HG02870 (cell line): Measurements from ENCODE around the gene SLC38A10.

Experiments
- ATAC-seq: cut with Tn5 transposase; IDR thresholded peaks from one replicate; pipeline ENCODE4 v1.9.1; 2021; ENCODE audit warnings: mild to moderate bottlenecking, moderate library complexity; ENCODE audit not compliant: unreplicated experiment

SLC38A10 gene

DNA sequence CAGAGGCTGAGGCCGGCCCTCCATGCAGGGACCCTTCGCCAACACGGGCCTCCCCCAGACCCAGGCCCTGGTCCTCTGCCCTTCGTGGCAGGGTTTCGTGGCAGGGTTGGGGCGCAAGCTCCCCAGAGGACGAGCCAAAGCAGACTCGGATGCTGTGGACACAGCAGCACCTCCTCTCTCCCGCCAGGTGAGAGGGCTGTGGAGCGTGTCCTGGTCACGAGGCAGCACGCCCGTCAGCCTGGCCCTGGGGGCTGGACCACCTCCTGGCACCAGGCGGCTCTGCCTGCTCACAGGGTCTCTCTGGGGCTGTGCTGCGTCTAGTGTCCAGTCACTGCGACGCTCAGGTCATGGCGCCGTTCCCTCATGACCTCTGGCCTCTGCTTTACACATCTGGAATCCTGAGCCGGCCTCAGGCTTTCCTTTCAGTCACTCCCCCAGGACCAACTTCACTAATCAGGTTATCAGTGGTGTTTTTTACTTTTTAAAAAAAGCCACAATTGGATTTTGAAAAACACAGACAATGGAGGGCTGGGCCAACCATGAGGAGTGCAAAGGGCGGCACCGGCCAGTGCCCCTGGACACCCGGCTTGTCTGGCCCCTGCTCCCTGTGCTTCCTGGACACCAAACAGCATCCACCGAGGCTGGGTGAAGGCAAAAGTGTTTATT, 50.6 kb downstream of the SLC38A10 start:
- ATAC-seq, result no peak

DNA sequence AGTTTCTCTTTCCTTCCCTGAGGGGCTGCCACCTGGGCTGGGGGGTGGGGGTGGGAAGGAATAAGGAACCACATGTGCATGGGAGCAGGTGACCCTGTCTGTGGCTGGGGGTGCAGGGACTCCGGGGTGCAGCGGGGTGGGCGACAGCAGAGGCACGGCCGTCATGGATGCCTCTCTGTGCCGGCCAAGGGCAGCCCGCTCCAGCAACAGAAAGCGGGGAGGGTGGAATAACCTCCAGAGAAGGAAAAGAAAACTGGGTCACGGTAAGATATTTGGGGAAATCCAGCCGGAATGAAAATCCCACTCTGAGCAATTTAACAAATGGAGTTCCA, 51.8 kb downstream of the SLC38A10 start:
- no peak for ATAC-seq

DNA sequence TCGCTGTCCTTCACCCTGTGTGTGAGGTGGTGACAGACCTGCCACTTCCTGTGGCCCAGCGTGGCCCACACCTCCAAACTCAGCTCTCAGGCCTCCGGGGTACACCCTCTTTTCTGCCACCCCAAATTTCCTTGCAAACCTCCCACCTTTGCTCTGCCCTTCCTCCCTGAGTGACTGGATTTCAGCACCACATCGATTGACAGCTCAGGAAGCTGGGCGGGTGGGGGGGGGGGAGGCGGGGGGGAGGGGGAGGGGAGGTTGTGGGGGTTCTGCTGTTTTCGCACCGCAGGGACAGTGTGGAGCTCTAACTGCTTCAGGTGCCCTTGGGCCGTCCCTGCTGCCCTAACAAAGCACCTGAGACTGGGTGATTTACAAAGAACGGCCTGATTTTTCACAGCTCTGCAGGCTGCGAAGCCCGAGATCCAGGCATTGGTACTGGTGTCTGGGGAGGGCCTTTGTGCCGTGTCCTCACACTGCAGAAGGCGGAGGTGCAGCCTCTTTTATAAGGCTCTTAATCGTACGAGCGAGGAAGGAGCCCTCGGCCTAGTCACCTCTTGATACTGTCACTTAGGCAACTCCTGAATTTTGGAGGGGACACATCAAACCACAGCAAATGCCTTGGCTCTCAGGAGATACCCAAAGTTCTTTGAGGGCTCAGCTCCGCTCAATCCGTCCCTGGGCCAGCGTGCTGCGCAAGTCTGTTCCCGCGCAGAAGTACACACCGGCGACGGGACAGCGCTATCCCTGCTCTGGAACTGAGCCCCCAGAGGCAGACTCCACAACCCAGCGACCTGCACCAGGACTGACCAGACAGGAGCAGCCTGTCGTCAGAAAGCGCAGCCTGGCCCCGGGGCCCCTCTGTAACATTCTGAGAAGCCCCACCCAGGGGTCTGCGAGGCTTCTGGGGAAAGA, 52.4 kb downstream of the SLC38A10 start:
- ATAC-seq, result no peak

DNA sequence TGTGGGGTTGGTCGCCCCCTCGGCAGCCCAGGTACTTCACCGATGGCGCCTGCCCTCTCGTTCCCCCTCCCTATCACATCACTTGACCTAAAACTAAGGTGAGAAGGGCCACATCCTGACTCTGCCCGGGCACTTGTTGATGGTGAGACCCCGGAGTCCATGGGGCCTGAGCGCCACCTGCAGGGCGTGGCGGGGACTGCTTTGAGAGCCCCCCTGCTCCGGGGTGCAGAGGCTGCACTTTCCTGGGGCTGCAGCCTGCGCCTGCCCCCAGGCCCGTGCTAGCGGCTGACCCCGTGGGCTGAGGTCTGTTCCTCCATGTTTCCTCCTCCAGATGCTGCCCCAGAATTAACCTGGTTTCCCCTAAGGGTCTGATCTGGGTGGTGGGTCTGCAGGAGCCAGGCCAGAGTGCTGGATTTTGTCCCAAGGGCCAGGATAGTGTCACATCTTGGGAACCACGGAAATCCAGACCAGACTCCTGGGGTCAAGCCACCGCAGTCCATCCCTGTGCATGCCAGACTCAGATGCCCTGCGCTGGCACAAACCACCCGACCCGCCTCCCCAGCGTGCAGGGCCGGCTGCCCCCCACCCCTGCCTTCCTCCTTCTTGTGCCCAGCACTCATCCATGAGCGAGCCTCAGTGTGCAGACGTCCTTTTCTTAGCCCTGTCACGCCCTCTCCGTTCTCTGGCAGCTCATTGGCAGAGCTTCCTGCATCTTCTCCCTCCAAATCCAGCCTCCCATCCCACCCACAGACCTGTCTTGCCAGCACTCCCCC, 53.3 kb downstream of the SLC38A10 start:
- no peak for ATAC-seq

DNA sequence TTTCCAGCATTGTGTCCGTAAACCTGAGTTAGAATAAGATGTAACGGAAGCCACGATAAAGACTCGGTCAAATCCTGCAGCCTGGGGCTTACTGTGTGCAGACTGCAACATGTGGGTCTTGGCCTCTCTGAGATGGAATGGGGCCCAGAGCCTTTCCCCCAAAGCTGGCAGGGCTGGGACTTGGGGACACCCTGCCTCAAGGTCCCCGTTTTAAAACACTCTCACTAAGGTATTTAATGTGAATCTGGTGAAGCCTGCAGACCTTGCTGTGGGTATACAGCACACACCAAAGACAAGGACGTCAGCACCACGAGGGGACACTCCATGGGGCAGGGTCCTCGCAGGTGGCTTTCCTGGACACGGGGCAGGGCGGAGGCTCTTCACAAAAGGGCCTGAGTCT, 53.9 kb downstream of the SLC38A10 start:
- ATAC-seq, result no peak

DNA sequence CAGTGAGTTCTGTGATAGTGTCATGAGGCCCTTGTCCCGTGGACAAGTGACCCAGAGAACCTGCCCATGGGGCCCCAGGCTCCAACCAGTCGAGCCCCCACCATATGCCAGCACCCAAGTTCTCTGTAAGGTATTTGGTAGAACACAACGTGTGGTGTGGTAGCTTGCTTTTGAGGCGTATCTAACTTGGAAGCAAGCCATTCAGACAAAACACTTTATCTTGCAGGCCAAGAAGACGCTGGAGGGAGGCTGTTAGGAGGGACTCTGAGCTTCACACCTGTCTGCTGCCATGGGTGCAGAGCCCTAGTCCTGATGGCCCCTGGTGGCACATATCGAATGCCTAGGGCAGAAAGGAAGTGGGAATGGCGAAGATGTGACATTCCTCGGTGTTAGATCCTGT, 54.3 kb downstream of the SLC38A10 start:
- no peak for ATAC-seq

DNA sequence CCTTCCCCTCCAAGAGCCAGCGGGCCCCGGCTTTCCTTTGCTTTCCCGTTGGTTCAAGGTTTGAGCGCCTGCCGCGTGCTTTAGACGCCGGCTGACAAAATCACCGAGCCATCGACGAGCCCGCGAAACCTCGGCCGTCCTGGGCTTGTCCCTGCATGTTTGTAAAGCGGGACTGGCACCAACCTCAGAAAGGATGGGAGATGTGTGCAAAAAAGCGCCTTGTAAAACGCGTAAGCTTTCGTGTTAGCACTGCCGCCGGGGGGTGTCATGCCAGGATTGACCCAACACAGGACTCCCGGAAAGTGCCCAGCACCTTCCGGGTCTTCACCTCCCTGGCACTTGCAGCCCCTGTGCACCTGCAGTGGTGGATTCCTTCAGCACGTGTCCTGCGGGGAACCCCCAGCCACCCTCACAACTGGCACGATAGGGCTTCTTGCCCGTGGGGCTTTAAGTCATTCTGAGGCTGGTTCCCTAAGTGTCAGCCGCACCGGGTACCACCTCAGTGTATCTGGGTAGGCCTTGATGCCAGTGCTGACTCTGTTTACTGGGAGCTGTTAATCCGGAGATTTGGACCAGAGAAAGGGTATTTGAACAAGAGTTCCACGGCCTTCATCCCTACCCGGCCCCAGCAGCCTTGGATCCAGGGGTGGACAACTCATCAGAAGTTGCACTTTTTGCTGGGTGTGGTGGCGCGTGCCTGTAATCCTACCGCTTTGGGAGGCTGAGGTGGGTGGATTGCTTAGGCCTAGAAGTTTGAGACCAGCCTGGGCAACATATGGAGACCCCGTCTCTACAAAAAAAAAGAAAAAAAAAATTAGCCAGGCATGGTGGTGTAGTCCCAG, 55.2 kb downstream of the SLC38A10 start:
- no peak for ATAC-seq

DNA sequence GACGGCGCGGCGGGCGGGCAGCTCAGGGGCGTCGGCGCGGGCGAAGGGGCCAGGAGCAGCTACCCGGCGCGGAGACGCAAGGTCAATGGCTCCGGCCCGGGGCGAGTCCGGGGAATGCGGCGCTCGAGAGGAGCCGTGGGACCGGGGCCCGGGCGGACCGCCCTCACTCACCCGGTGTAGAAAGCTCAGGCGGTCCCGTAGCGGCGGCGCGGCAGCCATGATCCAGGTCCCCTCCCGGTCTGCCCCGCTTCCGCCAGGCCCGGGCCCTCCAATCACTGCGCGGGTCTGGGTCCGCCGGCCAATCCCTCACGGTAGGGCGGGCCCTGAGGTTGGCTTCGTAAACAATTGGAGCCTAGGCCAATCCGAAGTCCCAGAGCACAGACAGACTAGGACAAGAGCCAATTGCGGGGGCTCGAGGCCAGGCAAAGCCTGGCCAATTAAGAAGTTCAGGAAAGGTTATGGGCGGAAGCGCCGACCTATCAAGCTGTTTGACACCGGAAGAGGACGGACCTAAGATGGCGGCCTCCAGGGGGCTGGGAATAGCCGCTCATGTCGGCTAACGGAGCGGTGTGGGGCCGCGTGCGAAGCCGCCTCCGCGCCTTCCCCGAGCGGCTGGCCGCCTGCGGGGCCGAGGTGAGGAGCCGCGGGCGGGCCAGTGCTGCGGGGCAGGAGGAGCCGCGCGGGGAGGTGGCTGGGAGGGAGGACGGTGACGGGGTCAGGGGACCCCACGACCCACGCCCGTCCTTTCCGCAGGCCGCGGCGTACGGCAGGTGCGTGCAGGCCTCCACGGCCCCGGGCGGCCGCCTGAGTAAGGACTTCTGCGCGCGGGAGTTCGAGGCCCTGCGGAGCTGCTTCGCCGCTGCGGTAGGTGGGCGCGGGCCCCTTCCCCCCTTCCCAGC, 56.0 kb downstream of the SLC38A10 start, which contains the start of the genes NDUFAF8 and TEPSIN:
TSS of gene NDUFAF8 (plus strand) at position 504 of the 899 bp plus-strand sequence. CDS start at position 550, 46 bp downstream.
TSS of gene TEPSIN (minus strand) at position 241 of the 899 bp plus-strand sequence. CDS start at position 219, 22 bp downstream.
- peak; percentile 91 for ATAC-seq

DNA sequence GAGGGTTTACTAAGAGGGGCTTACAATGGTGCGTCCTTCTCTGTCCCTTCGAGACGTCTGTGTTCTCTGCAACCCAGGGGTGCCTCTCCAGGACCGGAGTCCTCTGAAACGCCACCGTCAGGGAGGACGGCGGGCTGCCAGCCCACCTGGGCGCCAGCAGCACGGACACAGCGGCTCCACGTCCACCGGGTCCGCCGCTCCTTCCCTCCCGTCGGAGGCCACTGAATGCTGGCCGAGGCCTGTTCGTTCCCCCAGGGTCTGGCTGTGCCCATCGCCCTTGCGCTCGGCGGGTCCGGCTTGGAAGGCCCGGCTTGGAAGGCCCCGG, 56.7 kb downstream of the SLC38A10 start:
- no peak for ATAC-seq

DNA sequence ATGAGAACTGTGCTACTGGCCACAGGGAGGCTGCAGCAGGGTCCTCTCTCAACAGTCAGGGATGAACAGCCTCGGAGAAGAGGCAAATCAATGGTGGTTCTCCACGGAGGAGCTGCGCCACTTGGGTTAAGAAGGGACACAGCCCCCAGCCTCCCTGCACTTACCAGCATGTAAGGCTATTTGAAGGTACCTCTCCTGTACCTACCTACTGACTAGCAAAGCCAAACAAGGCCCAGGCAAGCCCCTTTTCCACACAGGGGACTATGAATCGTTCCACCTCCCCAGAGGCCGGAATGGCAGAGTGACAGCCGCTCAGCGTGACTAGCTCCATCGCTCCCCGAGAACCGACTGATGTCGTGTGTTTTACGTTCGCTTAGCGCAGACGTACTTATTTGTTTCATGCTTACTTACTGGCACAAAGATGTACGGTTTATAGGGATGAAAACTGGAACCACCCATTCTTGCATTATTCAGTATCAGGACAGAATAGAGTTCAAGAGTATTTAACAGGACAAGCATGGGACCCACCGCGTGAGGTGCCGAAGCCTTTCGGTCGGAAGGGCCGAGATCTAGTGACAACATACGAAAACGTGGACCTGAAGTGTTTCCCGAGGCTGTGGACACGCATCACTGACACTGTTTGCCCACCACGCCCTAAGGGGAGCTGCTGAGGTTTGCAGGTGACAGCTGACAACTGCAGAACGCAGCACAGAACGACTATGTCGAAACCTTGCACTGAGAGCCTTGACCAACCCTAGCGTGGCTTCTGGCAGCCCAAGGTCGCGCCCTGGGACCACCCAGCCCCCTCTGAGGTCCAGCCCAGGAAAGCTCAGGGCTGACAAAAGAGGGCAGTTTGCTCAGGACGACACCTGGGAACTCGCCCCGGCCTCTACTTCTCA, 57.3 kb downstream of the SLC38A10 start:
- ATAC-seq, result no peak

DNA sequence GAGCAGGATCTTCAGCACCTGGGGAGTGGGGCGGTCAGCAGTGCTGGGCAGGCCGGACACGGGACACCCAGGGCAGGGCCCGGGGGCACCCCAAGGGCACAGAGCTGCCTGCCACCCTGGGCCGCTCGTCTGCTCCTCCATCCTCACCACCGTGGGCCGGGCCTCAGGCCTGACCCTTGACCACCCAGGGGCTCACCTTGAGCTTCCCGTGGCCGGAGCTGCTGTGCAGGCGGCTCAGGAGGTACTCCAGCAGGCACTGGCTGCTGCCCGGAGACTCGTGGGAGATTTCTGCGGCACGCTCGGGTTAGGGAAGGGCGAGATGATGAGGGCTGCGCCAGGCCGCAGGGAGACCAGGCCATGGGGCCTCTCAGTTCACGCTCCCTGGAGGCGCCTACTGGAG, 58.3 kb downstream of the SLC38A10 start:
- ATAC-seq, result no peak

DNA sequence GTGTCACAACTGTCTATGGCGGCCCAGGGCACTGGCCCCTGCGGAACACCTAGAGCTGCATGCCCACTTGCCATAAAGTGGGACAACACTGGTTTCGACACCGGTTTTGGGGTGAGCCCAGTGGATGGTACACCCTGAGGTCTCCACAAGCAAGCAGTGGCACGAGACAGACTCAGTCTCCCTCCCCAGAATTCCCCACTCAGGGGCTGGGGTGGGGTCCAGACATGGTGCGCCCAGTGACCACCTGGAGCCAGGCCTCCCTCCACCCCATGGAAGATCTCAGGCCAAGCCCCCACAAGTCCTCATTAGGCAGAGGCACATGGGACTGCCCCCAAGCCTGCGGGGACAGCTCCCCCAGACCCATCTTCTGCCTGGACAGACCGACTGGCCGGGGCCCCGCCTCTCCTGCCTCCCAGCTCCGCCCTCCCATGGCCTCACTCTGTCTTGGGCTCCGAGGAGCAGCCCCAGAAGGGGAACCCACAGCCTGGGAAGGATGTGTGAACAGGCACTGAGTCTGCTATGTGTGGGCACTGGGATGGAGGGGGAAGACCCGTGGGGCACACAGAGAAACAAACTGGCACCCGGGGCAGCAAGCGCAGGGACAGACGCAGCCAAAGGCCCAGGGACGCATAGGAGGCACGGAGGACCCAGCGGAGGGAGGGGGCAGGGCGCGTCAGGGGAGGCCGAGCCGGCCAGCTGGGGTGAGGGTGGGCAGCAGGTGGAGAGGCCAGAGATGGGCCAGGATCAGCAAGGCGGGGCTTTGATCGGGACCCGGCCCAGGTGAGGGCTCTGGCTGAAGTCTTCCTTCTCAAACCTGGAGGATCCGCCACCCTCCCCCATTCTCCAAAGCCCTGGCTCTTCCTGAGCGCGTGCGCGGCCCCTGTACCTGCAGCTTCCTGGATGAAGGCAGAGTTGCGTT, 59.0 kb downstream of the SLC38A10 start:
- no peak for ATAC-seq

DNA sequence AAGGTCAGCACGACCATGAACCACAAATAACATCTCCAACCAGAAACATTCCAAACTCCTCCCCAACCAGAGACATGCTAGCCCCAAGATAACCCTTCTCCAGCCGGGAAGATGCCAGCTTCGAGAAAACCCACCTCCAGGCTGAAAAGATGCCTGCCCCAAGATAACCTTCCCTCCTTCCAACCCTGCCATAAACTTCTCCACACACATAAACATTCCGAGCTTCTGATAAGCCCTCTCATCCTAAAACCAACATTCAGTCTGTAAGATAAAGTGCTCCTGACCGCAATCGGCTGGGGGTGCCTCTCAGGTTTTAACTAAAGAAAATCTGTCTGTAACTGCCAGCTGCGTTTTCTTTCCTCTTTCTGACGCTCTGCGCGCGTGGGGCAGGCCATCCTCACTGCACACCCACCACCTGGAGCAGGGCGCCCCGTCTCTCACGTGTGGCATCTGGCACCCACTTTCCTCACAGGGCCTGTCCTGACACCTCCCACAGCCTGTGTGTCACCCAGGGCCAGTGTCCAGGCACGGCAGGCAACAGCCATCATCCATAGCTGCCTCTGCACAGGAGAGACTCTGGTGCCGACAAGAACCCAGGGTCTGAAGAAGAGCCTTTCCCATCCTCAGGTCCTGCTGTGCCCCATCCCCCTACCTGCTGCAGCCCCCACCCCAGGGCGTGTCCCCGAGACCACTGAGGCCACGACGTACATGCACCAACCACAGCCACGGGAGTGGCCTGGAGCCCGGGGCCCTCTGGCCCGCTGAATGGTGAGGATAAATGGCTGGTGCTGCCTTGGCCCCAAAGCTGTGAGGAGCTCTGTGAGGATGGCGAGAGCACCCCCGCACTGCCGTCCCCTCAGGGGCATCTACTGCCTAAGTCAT, 59.9 kb downstream of the SLC38A10 start:
- no peak for ATAC-seq

DNA sequence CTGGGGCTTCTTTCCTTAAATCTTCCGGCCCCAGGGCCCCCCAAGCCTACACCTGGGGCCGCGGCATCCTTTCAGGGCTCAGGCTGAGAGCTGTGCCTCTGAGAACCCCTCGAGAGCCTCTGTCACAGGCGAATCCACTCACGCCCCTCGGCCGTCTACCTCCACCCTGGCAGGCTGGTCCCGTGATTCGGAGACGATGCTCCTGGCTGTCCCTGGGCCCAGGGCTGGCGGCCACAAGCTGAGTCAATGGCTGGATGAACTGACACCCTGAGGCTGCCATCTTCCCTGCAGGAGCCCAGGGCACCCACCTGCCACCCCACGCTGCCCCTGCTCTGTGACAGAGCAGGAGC, 60.6 kb downstream of the SLC38A10 start:
- no peak for ATAC-seq

DNA sequence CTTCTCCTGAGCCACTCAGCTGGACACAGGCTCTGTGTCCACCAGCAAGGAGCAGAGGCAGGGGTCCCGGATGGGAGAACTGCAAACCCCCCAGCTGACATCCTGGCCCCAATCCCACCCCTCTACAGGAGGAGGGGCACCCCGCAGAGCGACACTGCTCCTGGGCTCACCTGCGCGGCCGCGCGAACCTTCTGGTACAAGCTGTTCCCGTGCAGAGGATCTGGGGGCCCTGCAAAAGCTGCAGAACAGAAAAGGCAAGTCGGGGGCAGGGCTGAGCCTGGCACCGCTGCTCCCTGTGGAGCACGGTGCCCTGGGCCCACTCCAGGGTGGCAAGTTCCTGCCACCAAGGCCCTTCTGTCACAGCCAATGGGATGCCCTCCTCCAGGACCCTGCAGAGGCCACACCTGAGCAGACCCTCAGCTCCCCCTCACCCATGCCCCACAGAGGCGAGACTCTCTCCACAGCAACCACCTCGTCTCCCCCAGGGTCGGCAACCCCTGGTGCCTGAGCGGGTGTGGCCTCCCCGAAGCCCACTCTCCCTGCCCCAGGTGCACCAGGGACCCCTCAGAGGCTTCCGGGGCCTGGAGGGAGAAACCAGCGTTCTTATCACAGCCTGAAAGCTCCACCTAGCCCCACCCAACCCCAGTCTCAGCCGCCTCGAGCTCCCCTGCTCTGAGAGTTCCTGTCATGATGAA, 61.1 kb downstream of the SLC38A10 start:
- no peak for ATAC-seq

DNA sequence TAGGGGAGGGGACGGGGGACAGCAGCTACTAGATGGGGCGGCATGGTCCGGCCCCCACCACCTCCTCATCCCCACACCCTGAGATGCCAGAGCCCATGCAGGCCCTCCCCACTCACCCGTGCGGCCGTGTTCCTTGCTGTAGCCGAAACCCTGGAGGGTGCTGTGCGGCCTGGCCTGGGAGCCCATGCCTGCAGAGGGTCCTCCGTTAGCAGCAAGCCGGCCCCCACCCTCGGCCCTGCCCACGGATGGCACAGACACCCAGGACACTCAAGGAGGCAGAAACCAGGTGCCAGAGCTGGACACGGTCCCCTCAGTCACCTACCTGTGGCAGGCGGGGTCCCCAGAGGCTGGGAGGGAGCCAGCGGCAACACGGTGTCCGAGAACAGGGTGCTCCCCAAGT, 61.8 kb downstream of the SLC38A10 start:
- ATAC-seq, result no peak
